ENCODE measurements around the gene FOXB2.
A peak's percentile ranks its signal among the peaks of the same experiment; 100 is the strongest.
"Not testable (repeated sequence)": the region's sequence is repeated elsewhere in the genome, so short reads cannot be mapped to it uniquely, and the experiment has no call there.

FOXB2 gene

DNA sequence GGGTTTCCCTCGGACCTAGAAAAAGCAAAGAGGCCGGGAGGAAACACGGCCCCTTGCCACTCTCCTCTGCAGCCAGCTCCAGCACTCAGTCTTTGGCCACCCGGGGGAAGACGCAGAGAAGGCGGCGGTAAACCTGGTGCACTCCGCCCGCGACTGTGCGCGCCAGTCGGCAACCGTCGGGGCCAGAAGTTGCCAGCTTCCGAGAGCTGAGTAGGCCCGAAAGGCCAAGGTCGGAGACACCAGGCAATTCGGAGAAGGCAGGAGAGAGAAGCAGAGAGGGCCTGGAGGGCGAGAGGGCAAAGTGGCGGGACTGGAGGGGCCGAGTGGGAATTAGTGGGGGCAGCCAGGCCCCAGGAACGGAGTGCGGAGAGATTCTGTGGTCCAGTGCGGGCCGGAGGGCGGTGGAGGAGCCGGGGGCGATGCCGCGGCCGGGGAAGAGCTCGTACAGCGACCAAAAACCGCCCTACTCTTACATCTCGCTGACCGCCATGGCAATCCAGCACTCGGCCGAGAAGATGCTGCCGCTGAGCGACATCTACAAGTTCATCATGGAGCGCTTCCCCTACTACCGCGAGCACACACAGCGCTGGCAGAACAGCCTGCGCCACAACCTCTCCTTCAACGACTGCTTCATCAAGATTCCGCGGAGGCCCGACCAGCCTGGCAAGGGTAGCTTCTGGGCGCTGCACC is at the start of gene FOXB2:
TSS of gene FOXB2 (plus strand) at position 420 of the 690 bp plus-strand sequence. CDS start at position 420, 0 bp downstream.
- DNase-seq (ENCODE audit: low spot score) = no peak

DNA sequence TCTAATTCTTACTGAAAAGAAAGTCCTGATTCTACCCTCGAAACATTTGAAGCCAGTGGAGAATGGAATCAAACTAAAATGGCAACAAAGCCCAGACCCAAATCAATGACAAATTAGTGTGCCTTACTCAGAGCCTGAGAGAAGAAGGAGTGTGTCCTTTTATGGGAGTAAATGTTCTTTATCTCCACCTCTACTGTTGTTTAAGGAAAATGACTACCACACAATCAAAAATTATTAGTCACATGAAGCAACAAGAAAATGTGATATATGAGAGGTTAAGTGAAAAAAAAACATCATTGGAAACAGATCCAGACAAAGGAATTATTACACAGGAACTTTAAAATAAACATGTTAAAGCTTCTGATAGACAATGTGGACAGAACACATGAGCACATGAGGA is 49.7 kb upstream of the FOXB2 start:
- DNase-seq (ENCODE audit: low spot score) = no peak

GRCh38 chr9:76978831-76979230 is 40.6 kb upstream of the FOXB2 start:
- DNase-seq (ENCODE audit: low spot score) = not testable (repeated sequence)

DNA sequence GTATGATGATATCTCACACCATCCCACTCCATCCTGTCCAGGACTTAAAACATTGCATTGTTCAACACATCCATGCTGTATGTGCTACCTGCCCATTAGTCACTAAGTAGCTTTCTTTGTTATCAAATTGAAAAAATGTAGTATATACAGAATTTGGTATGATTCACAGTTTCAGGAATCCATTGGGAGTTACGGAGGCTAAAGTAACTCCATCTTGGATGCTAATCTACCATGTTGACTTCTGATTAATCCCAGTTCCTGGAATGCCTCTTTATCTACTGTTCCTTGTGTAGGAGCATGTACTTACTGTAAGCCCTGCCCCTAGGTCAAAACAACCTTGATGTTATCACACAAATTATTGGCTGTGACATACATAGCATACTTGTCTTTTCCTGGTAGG is 38.9 kb upstream of the FOXB2 start:
- DNase-seq (ENCODE audit: low spot score) = no peak

GRCh38 chr9:76984486-76984885 is 35.0 kb upstream of the FOXB2 start:
- no peak for DNase-seq (ENCODE audit: low spot score)

GRCh38 chr9:76985581-76985980 is 33.9 kb upstream of the FOXB2 start:
- DNase-seq (ENCODE audit: low spot score) = no peak

DNA sequence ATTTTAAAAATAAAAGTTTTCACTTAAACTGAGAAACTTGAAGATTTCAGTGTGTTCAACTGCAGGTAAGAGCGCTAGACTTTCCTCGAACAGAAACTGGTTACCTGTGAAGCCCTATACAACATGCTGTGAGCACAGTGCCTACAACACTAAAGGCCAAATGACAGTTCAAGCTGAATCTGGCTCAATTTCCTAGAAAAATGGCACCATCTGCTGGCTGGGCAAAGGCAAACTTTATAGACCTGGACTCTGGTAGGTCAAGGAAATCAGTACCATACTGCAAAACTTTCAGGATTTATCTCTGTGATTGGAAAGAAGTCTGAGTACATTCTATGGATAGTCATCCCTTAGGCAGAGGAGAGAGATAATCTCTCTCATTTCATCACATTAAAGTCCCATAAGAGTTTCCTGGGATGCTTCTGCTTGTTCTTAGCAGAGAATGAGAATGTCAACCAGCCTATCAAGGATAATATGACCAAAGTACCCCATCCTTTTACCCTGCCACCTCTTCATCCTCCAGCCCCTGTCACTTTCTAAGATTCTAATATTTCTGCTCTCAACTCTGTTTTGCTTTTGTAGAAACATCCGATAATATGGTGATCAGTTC is 31.8 kb upstream of the FOXB2 start:
- DNase-seq (ENCODE audit: low spot score) = peak; percentile 66

- DNase-seq (ENCODE audit: low spot score) = no peak
These were observed 30.5 kb upstream of the FOXB2 start for GRCh38 chr9:76988941-76989340.

DNA sequence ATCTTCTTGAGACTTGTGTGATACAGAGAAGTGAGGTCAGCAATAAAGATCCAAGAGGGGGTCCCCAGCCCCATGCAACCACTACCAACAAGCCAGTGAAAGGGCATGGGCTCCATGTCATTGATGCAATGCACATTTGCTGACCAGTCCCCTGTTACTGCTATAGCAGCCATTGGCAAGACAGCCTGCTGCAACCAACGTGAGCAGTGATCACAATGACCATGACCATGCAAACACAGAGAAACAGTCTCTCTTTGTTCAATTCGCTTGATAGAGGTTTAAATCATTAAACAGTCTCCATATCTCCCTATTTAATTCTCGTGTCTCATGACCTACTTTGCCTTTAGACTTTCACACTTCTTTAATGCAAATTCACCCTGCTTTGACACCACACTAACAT is 30.0 kb upstream of the FOXB2 start:
- DNase-seq (ENCODE audit: low spot score) = no peak

- DNase-seq (ENCODE audit: low spot score) = peak; percentile 16
These were observed 22.8 kb upstream of the FOXB2 start for GRCh38 chr9:76996700-76997099.

GRCh38 chr9:76999261-76999660 is 20.2 kb upstream of the FOXB2 start:
- DNase-seq (ENCODE audit: low spot score) = no peak

- DNase-seq (ENCODE audit: low spot score) = no peak
These were observed 19.1 kb upstream of the FOXB2 start for GRCh38 chr9:77000330-77000729.

DNA sequence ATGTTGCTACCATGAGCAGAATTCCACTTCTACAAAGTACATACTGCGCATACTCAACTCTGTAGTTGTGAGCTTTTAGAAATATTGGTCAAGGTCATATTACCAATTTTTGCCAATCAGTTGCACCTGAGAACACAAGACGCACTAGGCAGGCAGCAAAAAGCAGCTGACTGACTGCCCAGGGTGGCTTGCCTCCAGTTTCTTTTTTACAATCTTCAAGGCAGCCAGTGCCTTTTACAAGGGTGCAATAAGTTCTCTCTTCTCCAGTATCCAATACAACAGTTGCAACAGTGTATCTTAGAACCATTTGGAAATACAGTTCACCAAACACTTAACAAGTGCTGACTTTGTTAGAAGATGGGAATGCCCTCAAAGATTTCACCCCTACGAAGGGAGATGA is 16.1 kb upstream of the FOXB2 start:
- DNase-seq (ENCODE audit: low spot score) = no peak

DNA sequence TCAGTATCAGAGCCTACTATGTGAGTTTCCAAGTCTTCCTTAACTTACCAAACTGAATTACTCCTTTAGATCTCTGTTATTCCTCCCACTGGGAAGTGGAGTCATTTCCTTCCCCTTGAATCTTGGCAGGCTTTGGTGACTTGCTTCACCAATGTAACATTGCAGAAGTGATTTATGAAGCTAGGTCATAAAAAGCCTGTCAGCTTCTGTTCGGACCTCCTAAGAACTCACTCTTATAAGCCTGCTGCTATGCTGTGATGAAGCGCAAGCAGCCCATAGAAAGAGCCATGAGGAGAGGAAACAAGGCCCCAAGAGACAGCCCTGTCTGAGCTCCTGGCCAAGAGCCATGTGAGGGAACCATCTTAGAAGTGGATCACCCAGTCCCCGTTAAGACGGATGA is 14.2 kb upstream of the FOXB2 start:
- DNase-seq (ENCODE audit: low spot score) = no peak

- no peak for DNase-seq (ENCODE audit: low spot score)
These were observed 8.9 kb upstream of the FOXB2 start for GRCh38 chr9:77010527-77010926.

DNA sequence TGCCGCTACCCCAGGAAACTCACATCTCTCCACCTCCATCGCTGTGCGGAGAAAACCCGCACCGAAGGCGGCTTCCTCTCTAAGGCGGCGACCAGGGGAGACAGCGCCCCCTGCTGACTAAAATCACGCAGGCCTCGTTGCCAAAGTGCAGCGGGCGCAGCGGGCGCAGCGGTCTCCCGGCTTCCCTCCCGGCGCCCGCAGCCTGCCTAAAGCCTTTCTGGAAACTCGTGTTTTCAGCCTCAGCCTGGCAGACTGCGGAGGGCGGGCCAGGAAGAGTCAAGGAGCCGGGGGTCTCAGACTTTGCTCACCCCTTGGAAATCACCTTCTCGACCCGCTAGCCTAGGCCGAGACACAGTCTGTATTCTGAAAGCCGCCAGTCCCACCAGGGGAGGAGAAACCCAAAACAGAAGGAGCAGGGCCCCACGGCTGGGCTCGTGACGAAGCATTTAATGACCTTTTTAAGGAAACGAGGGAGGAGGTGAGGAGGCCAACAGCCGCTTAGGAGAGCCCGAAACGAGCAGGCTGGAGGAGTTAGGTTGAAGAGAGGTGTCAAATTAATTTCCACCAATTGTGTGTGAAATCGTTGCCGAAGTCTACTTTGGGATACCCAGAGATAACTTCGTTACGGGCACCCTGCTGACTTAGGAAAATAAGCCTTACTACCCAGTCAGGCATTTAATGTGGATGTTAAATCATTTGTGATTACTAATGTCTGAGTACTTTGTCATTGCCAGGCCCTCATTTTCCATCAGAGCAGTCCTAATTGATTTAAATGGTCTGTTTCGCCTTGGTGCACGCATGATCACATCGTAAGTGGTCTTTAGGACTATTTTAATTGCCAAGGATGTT is 7.3 kb upstream of the FOXB2 start:
- no peak for DNase-seq (ENCODE audit: low spot score)

DNA sequence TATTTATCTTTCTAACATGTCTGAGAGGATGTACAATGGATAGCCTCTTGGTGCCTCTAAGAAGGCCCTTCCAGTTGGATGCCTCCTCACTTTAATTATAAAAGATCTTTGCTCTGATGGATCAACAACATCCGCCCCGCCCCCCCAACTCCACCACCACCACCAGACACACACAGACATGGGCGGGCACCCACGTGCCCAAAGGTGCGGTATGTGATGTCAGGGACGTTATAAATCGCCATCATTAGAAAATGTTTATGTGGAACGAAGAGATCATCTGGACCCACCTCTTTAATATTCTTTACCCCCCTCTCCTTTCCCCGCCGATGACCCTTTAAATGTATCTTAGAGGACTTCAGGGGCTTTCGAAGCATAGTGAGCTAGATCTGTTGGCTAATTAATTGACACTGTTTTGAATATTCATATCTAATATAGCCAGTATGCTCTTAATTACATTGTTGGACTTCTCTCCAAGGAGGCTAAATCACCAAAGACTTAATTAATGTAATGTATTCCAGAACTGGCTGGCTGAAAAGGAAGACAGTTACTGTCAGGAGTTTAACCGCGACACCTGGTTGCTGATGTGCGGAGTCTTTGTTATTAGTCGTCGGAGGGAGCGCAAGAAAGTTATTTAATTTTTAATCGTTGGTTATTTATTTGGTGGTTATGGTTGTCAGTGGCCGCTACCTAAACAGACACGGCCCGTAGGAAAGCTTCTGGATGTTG is 6.1 kb upstream of the FOXB2 start:
- no peak for DNase-seq (ENCODE audit: low spot score)

DNA sequence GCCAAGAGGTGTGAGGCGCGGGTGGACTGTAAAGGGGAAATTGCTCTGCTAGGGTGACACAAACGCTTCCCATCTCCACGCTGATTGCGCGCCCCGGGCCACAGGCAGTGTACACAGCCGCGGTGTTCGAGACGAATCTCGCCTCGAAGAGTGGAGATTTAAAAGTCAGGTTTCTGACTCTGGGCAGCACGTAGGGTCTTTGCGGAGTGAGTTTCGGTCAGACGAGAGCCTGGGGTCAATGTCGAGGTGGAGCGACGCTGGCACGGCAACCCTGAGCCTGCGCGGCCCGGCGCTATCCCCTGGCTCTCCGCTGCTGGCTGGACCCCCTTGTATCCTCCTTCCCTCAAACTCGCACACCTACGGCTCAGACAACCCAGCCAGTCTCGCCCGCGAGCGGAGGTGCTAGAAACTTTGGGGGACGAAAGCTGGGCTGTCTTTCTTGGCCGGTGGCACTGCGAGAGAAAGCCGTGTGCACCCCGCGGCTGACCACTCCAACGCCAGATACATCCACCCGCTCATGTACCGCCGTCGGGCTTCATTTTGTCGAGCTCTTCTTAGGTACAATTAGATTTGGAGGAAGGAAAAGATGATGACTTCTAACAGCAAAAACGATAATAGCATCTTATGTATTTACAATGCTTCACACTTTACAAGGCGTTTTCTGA is 5.4 kb upstream of the FOXB2 start:
- DNase-seq (ENCODE audit: low spot score) = no peak

DNA sequence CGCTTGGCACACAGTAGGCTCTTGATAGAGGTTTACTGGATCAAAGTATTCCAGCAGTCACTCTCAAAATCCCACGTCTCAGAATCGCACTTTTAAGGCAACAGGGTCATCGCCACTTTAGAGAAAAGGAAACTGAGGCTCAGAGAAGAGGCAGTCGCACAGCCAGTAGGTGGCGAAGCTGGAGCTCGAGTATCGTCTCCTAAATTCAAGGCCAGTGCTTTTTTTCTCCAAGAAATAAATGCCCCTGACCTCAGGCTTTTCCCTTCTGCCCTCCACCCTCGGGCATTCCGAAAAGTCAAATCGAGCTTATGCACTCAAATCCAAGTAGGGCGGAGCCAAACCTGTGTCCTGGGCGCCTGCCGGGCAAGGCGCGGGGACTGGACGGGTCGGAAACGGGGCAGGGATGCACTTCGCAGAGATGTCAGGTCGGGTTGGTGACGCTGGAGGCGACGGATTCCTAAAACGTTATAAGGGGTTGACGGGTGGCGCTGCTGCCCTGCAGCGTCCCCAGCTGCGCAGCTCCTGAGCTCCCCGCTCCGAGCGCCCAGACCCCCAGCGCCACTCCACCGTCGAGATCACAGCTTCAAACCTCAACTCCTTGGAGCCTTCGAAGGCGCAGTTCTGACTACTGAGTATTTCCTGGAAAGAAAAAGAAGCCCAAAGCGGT is 4.7 kb upstream of the FOXB2 start:
- no peak for DNase-seq (ENCODE audit: low spot score)

- DNase-seq (ENCODE audit: low spot score) = no peak
These were observed 4.0 kb upstream of the FOXB2 start for GRCh38 chr9:77015327-77016048.

GRCh38 chr9:77016121-77016525 is 3.3 kb upstream of the FOXB2 start:
- no peak for DNase-seq (ENCODE audit: low spot score)
